OCI-LY3 (cell line): ENCODE measurements around the gene TUBB3.
A peak's percentile ranks its signal among the peaks of the same experiment; 100 is the strongest.
"Not testable (repeated sequence)": the region's sequence is repeated elsewhere in the genome, so short reads cannot be mapped to it uniquely, and the experiment has no call there.

Experiments used
- H2AFZ ChIP-seq: fragments of 200-600, 300-600 bp; shearing (Covaris generic); 2 replicates; pipeline ENCODE4 v1.6.0; 2014; ENCODE audit warnings: antibody characterized with exemption, low read depth, low read length
- H3K27ac ChIP-seq: fragments of 200-600, 300-600 bp; sonication (generic); 2 replicates; pipeline ENCODE4 v1.5.1; 2014; ENCODE audit warnings: mild to moderate bottlenecking, low read length, moderate library complexity, mixed read lengths
- H3K27me3 ChIP-seq: fragments of 200-600, 300-600 bp; sonication (generic); 2 replicates; pipeline ENCODE4 v1.6.1; 2014; ENCODE audit warnings: low read depth, low read length, mixed read lengths
- H3K36me3 ChIP-seq: fragments of 200-600, 300-600 bp; sonication (generic); replicated peaks from 2 replicates; pipeline ENCODE3; 2014; ENCODE audit warnings: low read depth, low read length, mixed read lengths
- H3K4me1 ChIP-seq: fragments of 300-600, 200-600 bp; sonication (generic); 2 replicates; pipeline ENCODE4 v1.6.1; 2014; ENCODE audit warnings: low read length, mixed read lengths
- H3K4me2 ChIP-seq: fragments of 200-600, 300-600 bp; sonication (generic); 2 replicates; pipeline ENCODE4 v1.6.1; 2014; ENCODE audit warnings: low read length, mixed read lengths
- H3K4me3 ChIP-seq: fragments of 300-600, 200-600 bp; sonication (generic); 2 replicates; pipeline ENCODE4 v1.5.1; 2014; ENCODE audit warnings: antibody characterized with exemption, mild to moderate bottlenecking, low read length, moderate library complexity
- H3K79me2 ChIP-seq: fragments of 300-600, 200-600 bp; shearing (Covaris generic); 2 replicates; pipeline ENCODE4 v1.6.1; 2014; ENCODE audit warnings: mild to moderate bottlenecking, low read length, mixed read lengths
- H3K9ac ChIP-seq: fragments of 300-600, 200-600 bp; shearing (Covaris generic); 2 replicates; pipeline ENCODE4 v1.6.0; 2014; ENCODE audit warnings: mild to moderate bottlenecking, low read length, moderate library complexity
- H3K9me3 ChIP-seq: fragments of 200-600, 300-600 bp; shearing (Covaris generic); 2 replicates; pipeline ENCODE4 v1.6.1; 2014; ENCODE audit warnings: low read length, mixed read lengths; ENCODE audit not compliant: insufficient read depth
- H4K20me1 ChIP-seq: fragments of 200-600, 300-600 bp; sonication (generic); 2 replicates; pipeline ENCODE4 v1.6.1; 2016; ENCODE audit warnings: low read length, mixed read lengths; ENCODE audit not compliant: insufficient read depth
- CTCF ChIP-seq: fragments of 200-600, 300-600 bp; sonication (generic); IDR thresholded peaks from 2 replicates; pipeline ENCODE4 v1.5.1; 2014; ENCODE audit warnings: antibody characterized with exemption, low read length, low read depth
- EZH2phosphoT487 ChIP-seq: fragments of 200-600 bp; shearing (Covaris generic); IDR thresholded peaks from 2 replicates; pipeline ENCODE4 v1.6.1; 2018; ENCODE audit warnings: antibody characterized with exemption, mixed run types, low read depth

The TUBB3 gene

GRCh38 chr16:89922884-89923639 lies at the start of gene TUBB3:
TUBB3 (plus strand) TSS chr16:89923342; CDS start chr16:89923402, 60 bp downstream.
- H3K4me2 ChIP-seq, result peak within 1 kb of the TSS; percentile 92
- peak within 1 kb of the TSS; percentile 63 for H3K9ac ChIP-seq
- H3K27ac ChIP-seq, result no peak within 1 kb of the TSS
- H3K36me3 ChIP-seq, result no peaks in the 10 kb centered on the region
- peak within 1 kb of the TSS; percentile 88 for H3K4me3 ChIP-seq
- peaks cover 13% of the 10 kb centered on the region for H3K27me3 ChIP-seq
- peak within 1 kb of the TSS; percentile 75 for H2AFZ ChIP-seq
- H3K79me2 ChIP-seq, result no peaks in the 10 kb centered on the region
- H3K4me1 ChIP-seq, result peaks cover 38% of the 10 kb centered on the region
- no peaks in the 10 kb centered on the region for H4K20me1 ChIP-seq
- no peaks in the 10 kb centered on the region for H3K9me3 ChIP-seq
- TF ChIP-seq EZH2phosphoT487 (no peak), CTCF (peak; percentile 10; the same call in 1 of the 2 replicates)

- peaks cover 31% of the 10 kb centered on the region for H3K36me3 ChIP-seq
- H3K4me2 ChIP-seq, result peak overlapping the region; percentile 63
- no peaks in the 10 kb centered on the region for H3K9me3 ChIP-seq
- H4K20me1 ChIP-seq, result peaks cover 10% of the 10 kb centered on the region
- H2AFZ ChIP-seq, result no peak overlapping the region
- peak overlapping the region; percentile 91 for H3K9ac ChIP-seq
- TF ChIP-seq EZH2phosphoT487, result no peak
- no peak for TF ChIP-seq CTCF
- H3K79me2 ChIP-seq, result peaks cover 46% of the 10 kb centered on the region
- peaks cover 14% of the 10 kb centered on the region; the same call in 1 of the 2 replicates for H3K4me1 ChIP-seq
- peak overlapping the region; percentile 91 for H3K27ac ChIP-seq
- H3K4me3 ChIP-seq, result peak overlapping the region; percentile 82
- H3K27me3 ChIP-seq, result no peaks in the 10 kb centered on the region
These were observed 49.0 kb upstream of the TUBB3 start for GRCh38 chr16:89873972-89874689.

GRCh38 chr16:89879123-89879522 lies 44.0 kb upstream of the TUBB3 start:
- not testable (repeated sequence) for H2AFZ ChIP-seq
- H4K20me1 ChIP-seq, result peaks cover 25% of the 10 kb centered on the region

GRCh38 chr16:89880477-89881367 lies 42.4 kb upstream of the TUBB3 start:
- Histone ChIP-seq H4K20me1 (peaks cover 14% of the 10 kb centered on the region), H3K36me3 (peaks cover 50% of the 10 kb centered on the region), H3K4me1 (no peaks in the 10 kb centered on the region), H2AFZ (no peak overlapping the region), H3K27me3 (no peaks in the 10 kb centered on the region), H3K9me3 (no peaks in the 10 kb centered on the region), H3K79me2 (peaks cover 62% of the 10 kb centered on the region), H3K27ac (no peak overlapping the region), H3K4me3 (no peak overlapping the region), H3K4me2 (no peak overlapping the region), H3K9ac (no peak overlapping the region)
- no peak for TF ChIP-seq EZH2phosphoT487
- no peak for TF ChIP-seq CTCF

More at GRCh38 chr16:89879123-89879522, 44.0 kb upstream of the TUBB3 start:
- H3K4me1 ChIP-seq, H3K9ac ChIP-seq, H3K27me3 ChIP-seq, H3K27ac ChIP-seq, H3K9me3 ChIP-seq, H3K4me2 ChIP-seq, H3K4me3 ChIP-seq: not testable (repeated sequence)
- H3K36me3 ChIP-seq, result peaks cover 55% of the 10 kb centered on the region
- peaks cover 76% of the 10 kb centered on the region for H3K79me2 ChIP-seq
